ENCODE results near the gene SNX30. TPM values are rescaled to one million over a fixed set of nuclear protein-coding genes. Genes with fewer than 3 reads are reported as not detected.

SNX30 gene
- total RNA-seq, 1 experiment from 2014 or later: 12.7 TPM

DNA sequence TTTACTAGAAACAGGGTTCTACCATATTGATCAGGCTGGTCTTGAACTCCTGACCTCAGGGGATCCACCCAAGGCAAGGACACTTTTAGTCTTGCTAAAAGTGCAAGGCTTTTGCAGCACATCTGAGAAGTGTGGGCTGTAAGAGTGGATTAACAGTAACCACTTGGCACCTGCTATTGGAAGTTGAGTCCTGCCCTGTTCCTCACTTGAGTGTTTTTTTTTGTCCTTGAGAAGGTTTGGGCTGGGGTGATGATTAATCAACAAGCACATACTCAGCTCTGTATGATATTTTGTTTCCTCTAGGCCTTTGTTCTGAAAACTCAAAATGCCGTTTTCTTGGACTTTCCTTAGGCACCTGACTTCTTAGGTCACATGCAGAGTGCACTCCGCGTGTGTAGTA lies 37.4 kb downstream of the SNX30 start:
- no peak overlapping the region for H3K27ac ChIP-seq (ENCODE audit: low read depth, low read length)
- H4K20me1 ChIP-seq (ENCODE audit: insufficient read depth): no peaks in the 10 kb centered on the region
- no peaks in the 10 kb centered on the region for H3K9me2 ChIP-seq (ENCODE audit: insufficient read depth)
- peaks cover 3 to 27% of the 10 kb centered on the region in 2 experiments; a peak in 3 of 4 replicates for H3K4me1 ChIP-seq (ENCODE audit: control insufficient read depth in 1 of 2, insufficient read depth in 2 of 2, low read length in 2 of 2)
- peaks cover 10% of the 10 kb centered on the region for H3K79me2 ChIP-seq (ENCODE audit: insufficient read depth, low read length)
- ChIA-PET POLR2A (no interaction called here), CTCF (no interaction called here), RAD21 (ENCODE audit: low non-redundant PET in 1 of 2, low total read pairs in 2 of 2, uncharacterized antibody in 2 of 2, unreplicated experiment in 2 of 2) (no interaction called here)
- TF ChIP-seq EZH2phosphoT487 (IDR thresholded peaks at IDR 0.05; ENCODE audit: borderline replicate concordance) (no peak), POLR2A (IDR thresholded peaks at IDR 0.05; ENCODE audit: borderline replicate concordance, extremely low read depth, insufficient read depth, insufficient read length) (no peak), CEBPB (IDR thresholded peaks at IDR 0.05; ENCODE audit: low read depth) (no peak), SRF (IDR thresholded peaks at IDR 0.05; ENCODE audit: low read depth) (no peak), EGR1 (IDR thresholded peaks at IDR 0.05; ENCODE audit: low read depth) (no peak), JUND (IDR thresholded peaks at IDR 0.05) (no peak), SP1 (IDR thresholded peaks at IDR 0.05; ENCODE audit: low read depth) (no peak), ELF1 (IDR thresholded peaks at IDR 0.05; ENCODE audit: borderline replicate concordance, low read depth) (no peak), SIN3A (IDR thresholded peaks at IDR 0.05; ENCODE audit: low read depth) (no peak), ZNF274 (IDR thresholded peaks at IDR 0.05; ENCODE audit: low read depth, low read length) (no peak), CBX3 (IDR thresholded peaks at IDR 0.05; ENCODE audit: low read depth) (no peak), TCF7L2 (IDR thresholded peaks at IDR 0.05; ENCODE audit: borderline replicate concordance, extremely low read depth, insufficient read depth, insufficient read length) (no peak)
- TF ChIP-seq, protein P1, sequence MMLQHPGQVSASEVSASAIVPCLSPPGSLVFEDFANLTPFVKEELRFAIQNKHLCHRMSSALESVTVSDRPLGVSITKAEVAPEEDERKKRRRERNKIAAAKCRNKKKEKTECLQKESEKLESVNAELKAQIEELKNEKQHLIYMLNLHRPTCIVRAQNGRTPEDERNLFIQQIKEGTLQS (IDR thresholded peaks at IDR 0.05): no peak
- TF ChIP-seq, protein P2, sequence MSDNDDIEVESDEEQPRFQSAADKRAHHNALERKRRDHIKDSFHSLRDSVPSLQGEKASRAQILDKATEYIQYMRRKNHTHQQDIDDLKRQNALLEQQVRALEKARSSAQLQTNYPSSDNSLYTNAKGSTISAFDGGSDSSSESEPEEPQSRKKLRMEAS (IDR thresholded peaks at IDR 0.05): no peak
- TF ChIP-seq, protein P3, sequence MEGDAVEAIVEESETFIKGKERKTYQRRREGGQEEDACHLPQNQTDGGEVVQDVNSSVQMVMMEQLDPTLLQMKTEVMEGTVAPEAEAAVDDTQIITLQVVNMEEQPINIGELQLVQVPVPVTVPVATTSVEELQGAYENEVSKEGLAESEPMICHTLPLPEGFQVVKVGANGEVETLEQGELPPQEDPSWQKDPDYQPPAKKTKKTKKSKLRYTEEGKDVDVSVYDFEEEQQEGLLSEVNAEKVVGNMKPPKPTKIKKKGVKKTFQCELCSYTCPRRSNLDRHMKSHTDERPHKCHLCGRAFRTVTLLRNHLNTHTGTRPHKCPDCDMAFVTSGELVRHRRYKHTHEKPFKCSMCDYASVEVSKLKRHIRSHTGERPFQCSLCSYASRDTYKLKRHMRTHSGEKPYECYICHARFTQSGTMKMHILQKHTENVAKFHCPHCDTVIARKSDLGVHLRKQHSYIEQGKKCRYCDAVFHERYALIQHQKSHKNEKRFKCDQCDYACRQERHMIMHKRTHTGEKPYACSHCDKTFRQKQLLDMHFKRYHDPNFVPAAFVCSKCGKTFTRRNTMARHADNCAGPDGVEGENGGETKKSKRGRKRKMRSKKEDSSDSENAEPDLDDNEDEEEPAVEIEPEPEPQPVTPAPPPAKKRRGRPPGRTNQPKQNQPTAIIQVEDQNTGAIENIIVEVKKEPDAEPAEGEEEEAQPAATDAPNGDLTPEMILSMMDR (IDR thresholded peaks at IDR 0.05 in 2 of 3, conservative IDR thresholded peaks at IDR 0.05 in 1 of 3; ENCODE audit: borderline replicate concordance in 1 of 3, insufficient read depth in 1 of 3, low read depth in 2 of 3, low read length in 2 of 3): no peak
- TF ChIP-seq, protein P4, sequence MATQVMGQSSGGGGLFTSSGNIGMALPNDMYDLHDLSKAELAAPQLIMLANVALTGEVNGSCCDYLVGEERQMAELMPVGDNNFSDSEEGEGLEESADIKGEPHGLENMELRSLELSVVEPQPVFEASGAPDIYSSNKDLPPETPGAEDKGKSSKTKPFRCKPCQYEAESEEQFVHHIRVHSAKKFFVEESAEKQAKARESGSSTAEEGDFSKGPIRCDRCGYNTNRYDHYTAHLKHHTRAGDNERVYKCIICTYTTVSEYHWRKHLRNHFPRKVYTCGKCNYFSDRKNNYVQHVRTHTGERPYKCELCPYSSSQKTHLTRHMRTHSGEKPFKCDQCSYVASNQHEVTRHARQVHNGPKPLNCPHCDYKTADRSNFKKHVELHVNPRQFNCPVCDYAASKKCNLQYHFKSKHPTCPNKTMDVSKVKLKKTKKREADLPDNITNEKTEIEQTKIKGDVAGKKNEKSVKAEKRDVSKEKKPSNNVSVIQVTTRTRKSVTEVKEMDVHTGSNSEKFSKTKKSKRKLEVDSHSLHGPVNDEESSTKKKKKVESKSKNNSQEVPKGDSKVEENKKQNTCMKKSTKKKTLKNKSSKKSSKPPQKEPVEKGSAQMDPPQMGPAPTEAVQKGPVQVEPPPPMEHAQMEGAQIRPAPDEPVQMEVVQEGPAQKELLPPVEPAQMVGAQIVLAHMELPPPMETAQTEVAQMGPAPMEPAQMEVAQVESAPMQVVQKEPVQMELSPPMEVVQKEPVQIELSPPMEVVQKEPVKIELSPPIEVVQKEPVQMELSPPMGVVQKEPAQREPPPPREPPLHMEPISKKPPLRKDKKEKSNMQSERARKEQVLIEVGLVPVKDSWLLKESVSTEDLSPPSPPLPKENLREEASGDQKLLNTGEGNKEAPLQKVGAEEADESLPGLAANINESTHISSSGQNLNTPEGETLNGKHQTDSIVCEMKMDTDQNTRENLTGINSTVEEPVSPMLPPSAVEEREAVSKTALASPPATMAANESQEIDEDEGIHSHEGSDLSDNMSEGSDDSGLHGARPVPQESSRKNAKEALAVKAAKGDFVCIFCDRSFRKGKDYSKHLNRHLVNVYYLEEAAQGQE (IDR thresholded peaks at IDR 0.05; ENCODE audit: low read depth): no peak
- TF ChIP-seq, protein P5, sequence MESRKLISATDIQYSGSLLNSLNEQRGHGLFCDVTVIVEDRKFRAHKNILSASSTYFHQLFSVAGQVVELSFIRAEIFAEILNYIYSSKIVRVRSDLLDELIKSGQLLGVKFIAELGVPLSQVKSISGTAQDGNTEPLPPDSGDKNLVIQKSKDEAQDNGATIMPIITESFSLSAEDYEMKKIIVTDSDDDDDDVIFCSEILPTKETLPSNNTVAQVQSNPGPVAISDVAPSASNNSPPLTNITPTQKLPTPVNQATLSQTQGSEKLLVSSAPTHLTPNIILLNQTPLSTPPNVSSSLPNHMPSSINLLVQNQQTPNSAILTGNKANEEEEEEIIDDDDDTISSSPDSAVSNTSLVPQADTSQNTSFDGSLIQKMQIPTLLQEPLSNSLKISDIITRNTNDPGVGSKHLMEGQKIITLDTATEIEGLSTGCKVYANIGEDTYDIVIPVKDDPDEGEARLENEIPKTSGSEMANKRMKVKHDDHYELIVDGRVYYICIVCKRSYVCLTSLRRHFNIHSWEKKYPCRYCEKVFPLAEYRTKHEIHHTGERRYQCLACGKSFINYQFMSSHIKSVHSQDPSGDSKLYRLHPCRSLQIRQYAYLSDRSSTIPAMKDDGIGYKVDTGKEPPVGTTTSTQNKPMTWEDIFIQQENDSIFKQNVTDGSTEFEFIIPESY (IDR thresholded peaks at IDR 0.05; ENCODE audit: extremely low read depth, insufficient replicate concordance, low read length): no peak
- no peaks in the 10 kb centered on the region for H3K36me3 ChIP-seq (ENCODE audit: control insufficient read depth in 1 of 2, insufficient read depth in 2 of 2, low read length in 2 of 2)
- no peaks in the 10 kb centered on the region for H3K27me3 ChIP-seq (ENCODE audit: insufficient read depth, low read length)
- H3K9ac ChIP-seq (ENCODE audit: low read length): no peak overlapping the region
- H2AFZ ChIP-seq (ENCODE audit: low read depth, low read length, poor library complexity, severe bottlenecking): no peak overlapping the region
- no peaks in the 10 kb centered on the region for H3K9me3 ChIP-seq (ENCODE audit: control insufficient read depth in 1 of 2, insufficient read depth in 1 of 2, low read depth in 1 of 2, low read length in 2 of 2)
- no TSS peak for BruUV-seq (replicated peaks)
- H3K4me3 ChIP-seq (replicated peaks in 1 of 2; ENCODE audit: low read depth in 1 of 2, low read length in 2 of 2): no peak overlapping the region
- ATAC-seq (no peak), DNase-seq (ENCODE audit: low read depth, low spot score) (no peak)
- no peak overlapping the region for H3K4me2 ChIP-seq (ENCODE audit: low read length)
- intact Hi-C loops (cut with micrococcal nuclease): no loop called here
